ENCODE data around the gene TUBGCP4. TPM values are rescaled to one million over a fixed set of nuclear protein-coding genes. Genes with fewer than 3 reads are reported as not detected.

TUBGCP4 gene
- polyA plus RNA-seq, 3 donors = 4.7 to 7.6 (median 6.1) TPM

DNA sequence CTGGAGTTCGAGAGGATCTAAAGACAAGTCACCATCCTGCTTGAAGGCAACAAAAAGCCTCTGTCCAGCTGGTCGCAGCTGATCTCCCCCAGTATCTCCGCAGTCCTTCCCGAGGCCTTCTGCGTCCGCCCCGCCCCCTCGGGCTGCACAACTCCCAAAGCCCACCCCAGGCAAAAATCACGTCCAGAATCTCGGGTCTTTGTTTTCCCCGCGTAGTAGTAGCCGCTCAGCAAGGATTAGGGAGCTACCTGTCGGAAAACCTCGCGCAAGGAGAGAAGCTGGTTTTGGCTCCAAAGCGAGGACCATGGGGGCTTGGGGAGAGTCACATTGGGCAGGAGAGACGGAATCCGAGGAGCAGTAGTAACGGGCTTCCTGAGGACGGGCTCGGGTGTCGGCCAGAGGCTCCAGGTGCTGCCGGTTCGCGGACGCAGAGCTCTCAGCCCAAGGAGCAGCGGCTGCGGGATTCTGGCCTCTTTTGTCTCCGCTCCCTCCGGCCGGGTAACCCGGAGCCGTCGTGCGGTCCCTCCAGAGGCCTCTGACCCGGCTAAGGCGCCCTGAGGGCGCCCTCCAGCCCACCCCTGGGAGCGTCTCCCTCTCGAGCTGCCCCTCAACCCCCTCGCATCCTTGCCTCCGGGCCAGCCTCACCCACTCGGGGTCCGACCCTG is 459 bp upstream of the TUBGCP4 start:
- Histone ChIP-seq H2AFZ (ENCODE audit: insufficient read depth, low read depth, low read length, poor library complexity, severe bottlenecking) (peak overlapping the region; percentile 90), H3K9me3 (replicated peaks in 1 of 2; ENCODE audit: control insufficient read depth in 1 of 2, insufficient read depth in 1 of 2, low read length in 2 of 2) (no peaks in the 10 kb centered on the region), H3K27me3 (ENCODE audit: control insufficient read depth in 2 of 2, insufficient read depth in 2 of 2, low read length in 2 of 2) (no peaks in the 10 kb centered on the region), H3K4me3 (replicated peaks in 1 of 3; ENCODE audit: low read depth in 2 of 3, low read length in 3 of 3) (peak overlapping the region; percentile 53 to 87 (median 71)), H3K27ac (ENCODE audit: low read depth in 1 of 2, low read length in 2 of 2) (peak overlapping the region; percentile 24 to 82), H3K9ac (ENCODE audit: insufficient read depth, low read length, poor library complexity, severe bottlenecking) (peak overlapping the region; percentile 85), H3K36me3 (replicated peaks in 1 of 2; ENCODE audit: control insufficient read depth in 1 of 2, insufficient read depth in 2 of 2, low read length in 2 of 2) (peaks cover 10 to 24% of the 10 kb centered on the region in 2 donors), H4K20me1 (ENCODE audit: insufficient read depth, low read length) (no peaks in the 10 kb centered on the region), H3K4me2 (replicated peaks; ENCODE audit: extremely low read depth, low read length, poor library complexity, severe bottlenecking) (peak overlapping the region; percentile 94), H3K4me1 (ENCODE audit: control insufficient read depth in 1 of 2, insufficient read depth in 2 of 2, low read length in 2 of 2) (peaks cover 20 to 32% of the 10 kb centered on the region in 2 donors), H3K79me2 (ENCODE audit: insufficient read depth, low read length) (peaks cover 32% of the 10 kb centered on the region)
- peaks cover 54% of the 10 kb centered on the region for H3K4me1 Mint-ChIP-seq
- H3K27ac Mint-ChIP-seq = peak overlapping the region in 6 of 7 donors; percentile 78 to 90 (median 82)
- H3K27me3 Mint-ChIP-seq (ENCODE audit: low read depth in 3 of 3) = peaks cover 0 to 4% (median 0%) of the 10 kb centered on the region in 3 donors
- intact Hi-C loops (cut with micrococcal nuclease) = no loop called here
- WGBS (ENCODE audit: insufficient coverage) = under 1% methylated on average over 42 of the region's 45 CpGs
- TF ChIP-seq, protein P1, sequence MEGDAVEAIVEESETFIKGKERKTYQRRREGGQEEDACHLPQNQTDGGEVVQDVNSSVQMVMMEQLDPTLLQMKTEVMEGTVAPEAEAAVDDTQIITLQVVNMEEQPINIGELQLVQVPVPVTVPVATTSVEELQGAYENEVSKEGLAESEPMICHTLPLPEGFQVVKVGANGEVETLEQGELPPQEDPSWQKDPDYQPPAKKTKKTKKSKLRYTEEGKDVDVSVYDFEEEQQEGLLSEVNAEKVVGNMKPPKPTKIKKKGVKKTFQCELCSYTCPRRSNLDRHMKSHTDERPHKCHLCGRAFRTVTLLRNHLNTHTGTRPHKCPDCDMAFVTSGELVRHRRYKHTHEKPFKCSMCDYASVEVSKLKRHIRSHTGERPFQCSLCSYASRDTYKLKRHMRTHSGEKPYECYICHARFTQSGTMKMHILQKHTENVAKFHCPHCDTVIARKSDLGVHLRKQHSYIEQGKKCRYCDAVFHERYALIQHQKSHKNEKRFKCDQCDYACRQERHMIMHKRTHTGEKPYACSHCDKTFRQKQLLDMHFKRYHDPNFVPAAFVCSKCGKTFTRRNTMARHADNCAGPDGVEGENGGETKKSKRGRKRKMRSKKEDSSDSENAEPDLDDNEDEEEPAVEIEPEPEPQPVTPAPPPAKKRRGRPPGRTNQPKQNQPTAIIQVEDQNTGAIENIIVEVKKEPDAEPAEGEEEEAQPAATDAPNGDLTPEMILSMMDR (IDR thresholded peaks at IDR 0.05) = no peak
- H3K9me3 Mint-ChIP-seq = peaks cover 2 to 8% (median 4%) of the 10 kb centered on the region in 7 donors
- H3K36me3 Mint-ChIP-seq = peaks cover 33 to 36% of the 10 kb centered on the region in 2 donors
- H3K4me3 Mint-ChIP-seq = peak overlapping the region; percentile 94 to 97
- DNase-seq = peak in 2 of 3 donors; percentile 6 to 21

DNA sequence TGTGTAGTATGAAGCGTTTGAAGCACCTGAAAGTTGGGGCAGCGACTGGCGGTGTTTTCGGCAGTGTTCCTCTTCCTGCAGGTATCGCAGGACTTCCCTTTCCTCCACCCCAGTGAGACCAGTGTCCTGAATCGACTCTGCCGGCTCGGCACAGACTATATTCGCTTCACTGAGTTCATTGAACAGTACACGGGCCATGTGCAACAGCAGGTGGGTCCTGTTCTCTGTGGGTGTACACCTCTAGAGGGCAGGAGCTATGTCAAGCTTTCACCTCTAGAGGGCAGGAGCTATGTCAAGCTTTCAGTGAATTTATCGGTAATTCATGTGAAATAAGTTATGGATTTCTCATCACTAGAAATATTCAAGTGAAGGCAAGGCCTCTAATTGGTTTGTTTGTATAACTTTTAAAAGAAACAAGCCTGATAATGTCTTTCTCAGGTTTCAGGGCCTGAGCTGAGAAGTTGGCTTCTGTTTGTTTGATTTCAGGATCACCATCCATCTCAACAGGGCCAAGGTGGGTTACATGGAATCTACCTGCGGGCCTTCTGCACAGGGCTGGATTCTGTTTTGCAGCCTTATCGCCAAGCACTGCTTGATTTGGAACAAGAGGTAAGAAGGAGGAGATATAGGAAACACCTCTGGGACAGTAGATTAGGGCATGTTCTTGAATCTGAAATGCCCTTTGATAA is 5.3 kb downstream of the TUBGCP4 start:
- TF ChIP-seq, protein P1 (IDR thresholded peaks at IDR 0.05) = peak; percentile 92
- no peaks in the 10 kb centered on the region for H3K27me3 Mint-ChIP-seq (ENCODE audit: low read depth in 3 of 3)
- Histone ChIP-seq H3K9me3 (replicated peaks in 1 of 2; ENCODE audit: control insufficient read depth in 1 of 2, insufficient read depth in 1 of 2, low read length in 2 of 2) (no peaks in the 10 kb centered on the region), H3K36me3 (replicated peaks in 1 of 2; ENCODE audit: control insufficient read depth in 1 of 2, insufficient read depth in 2 of 2, low read length in 2 of 2) (peaks cover 18 to 43% of the 10 kb centered on the region in 2 donors), H3K4me3 (replicated peaks in 1 of 3; ENCODE audit: low read depth in 2 of 3, low read length in 3 of 3) (no peak overlapping the region), H3K4me1 (ENCODE audit: control insufficient read depth in 1 of 2, insufficient read depth in 2 of 2, low read length in 2 of 2) (peaks cover 9 to 10% of the 10 kb centered on the region in 2 donors), H3K4me2 (replicated peaks; ENCODE audit: extremely low read depth, low read length, poor library complexity, severe bottlenecking) (no peak overlapping the region), H3K27ac (ENCODE audit: low read depth in 1 of 2, low read length in 2 of 2) (no peak overlapping the region), H4K20me1 (ENCODE audit: insufficient read depth, low read length) (no peaks in the 10 kb centered on the region), H3K79me2 (ENCODE audit: insufficient read depth, low read length) (peaks cover 12% of the 10 kb centered on the region), H3K9ac (ENCODE audit: insufficient read depth, low read length, poor library complexity, severe bottlenecking) (no peak overlapping the region), H2AFZ (ENCODE audit: insufficient read depth, low read depth, low read length, poor library complexity, severe bottlenecking) (no peak overlapping the region), H3K27me3 (ENCODE audit: control insufficient read depth in 2 of 2, insufficient read depth in 2 of 2, low read length in 2 of 2) (no peaks in the 10 kb centered on the region)
- H3K27ac Mint-ChIP-seq = peak overlapping the region in 1 of 7 donors; percentile 46
- H3K4me3 Mint-ChIP-seq = no peak overlapping the region
- DNase-seq = peak in 2 of 3 donors; percentile 7 to 26
- intact Hi-C loops (cut with micrococcal nuclease) = no loop called here
- H3K4me1 Mint-ChIP-seq = peaks cover 17% of the 10 kb centered on the region
- 97% methylated on average over 8 of the region's 13 CpGs for WGBS (ENCODE audit: insufficient coverage)
- H3K9me3 Mint-ChIP-seq = peaks cover 0 to 3% (median 0%) of the 10 kb centered on the region in 7 donors
- peaks cover 25 to 31% of the 10 kb centered on the region in 2 donors for H3K36me3 Mint-ChIP-seq

Measured in CD14-positive monocyte (primary cell).